Astrocyte of the cerebellum (primary cell): ENCODE results near the gene GAN.
"Not testable (repeated sequence)": the region's sequence is repeated elsewhere in the genome, so short reads cannot be mapped to it uniquely, and the experiment has no call there.

ENCODE experiments used
- DNase-seq: peaks from one replicate; pipeline ENCODE4 v3.0.0-alpha.2; 2011; ENCODE audit warnings: low read depth
- H3K4me3 ChIP-seq: 2 replicates; pipeline ENCODE4 v1.5.1; 2011; ENCODE audit warnings: mild to moderate bottlenecking, low read depth, low read length, moderate library complexity
- in situ Hi-C: cut with HindIII; loops from 2 replicates; pipeline ENCODE4 v1.10.0; 2017; ENCODE audit warnings: low sequenced_read_pairs
- TF ChIP-seq, protein P1 (sequence below): IDR thresholded peaks from 2 replicates; pipeline ENCODE4 v1.5.1; 2012; ENCODE audit warnings: low read length, low read depth, moderate library complexity, mild to moderate bottlenecking; ENCODE audit errors: missing control alignments

Gene GAN

DNA sequence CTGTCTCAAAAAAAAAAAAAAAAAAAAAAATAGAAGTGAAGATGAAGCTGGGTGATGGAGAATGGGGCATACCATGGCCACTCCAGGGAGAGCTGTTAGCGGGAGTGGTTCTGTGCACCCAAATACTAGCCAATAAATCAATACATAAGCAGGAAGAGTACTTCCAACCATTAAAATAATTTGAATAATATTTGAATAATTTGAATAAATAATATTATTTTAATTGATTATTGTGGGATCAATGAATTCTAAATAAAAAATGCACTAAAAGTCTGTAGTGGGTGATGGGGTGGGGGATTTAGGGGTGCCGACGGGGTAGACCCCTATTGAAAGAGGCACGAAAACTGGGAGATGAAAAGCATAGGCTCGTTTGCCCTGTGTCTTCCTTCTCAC, 88.4 kb downstream of the GAN start:
- no peak overlapping the region for H3K4me3 ChIP-seq
- in situ Hi-C loops, result no loop called here
- TF ChIP-seq, protein P1, sequence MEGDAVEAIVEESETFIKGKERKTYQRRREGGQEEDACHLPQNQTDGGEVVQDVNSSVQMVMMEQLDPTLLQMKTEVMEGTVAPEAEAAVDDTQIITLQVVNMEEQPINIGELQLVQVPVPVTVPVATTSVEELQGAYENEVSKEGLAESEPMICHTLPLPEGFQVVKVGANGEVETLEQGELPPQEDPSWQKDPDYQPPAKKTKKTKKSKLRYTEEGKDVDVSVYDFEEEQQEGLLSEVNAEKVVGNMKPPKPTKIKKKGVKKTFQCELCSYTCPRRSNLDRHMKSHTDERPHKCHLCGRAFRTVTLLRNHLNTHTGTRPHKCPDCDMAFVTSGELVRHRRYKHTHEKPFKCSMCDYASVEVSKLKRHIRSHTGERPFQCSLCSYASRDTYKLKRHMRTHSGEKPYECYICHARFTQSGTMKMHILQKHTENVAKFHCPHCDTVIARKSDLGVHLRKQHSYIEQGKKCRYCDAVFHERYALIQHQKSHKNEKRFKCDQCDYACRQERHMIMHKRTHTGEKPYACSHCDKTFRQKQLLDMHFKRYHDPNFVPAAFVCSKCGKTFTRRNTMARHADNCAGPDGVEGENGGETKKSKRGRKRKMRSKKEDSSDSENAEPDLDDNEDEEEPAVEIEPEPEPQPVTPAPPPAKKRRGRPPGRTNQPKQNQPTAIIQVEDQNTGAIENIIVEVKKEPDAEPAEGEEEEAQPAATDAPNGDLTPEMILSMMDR, result no peak
- no peak for DNase-seq

DNA sequence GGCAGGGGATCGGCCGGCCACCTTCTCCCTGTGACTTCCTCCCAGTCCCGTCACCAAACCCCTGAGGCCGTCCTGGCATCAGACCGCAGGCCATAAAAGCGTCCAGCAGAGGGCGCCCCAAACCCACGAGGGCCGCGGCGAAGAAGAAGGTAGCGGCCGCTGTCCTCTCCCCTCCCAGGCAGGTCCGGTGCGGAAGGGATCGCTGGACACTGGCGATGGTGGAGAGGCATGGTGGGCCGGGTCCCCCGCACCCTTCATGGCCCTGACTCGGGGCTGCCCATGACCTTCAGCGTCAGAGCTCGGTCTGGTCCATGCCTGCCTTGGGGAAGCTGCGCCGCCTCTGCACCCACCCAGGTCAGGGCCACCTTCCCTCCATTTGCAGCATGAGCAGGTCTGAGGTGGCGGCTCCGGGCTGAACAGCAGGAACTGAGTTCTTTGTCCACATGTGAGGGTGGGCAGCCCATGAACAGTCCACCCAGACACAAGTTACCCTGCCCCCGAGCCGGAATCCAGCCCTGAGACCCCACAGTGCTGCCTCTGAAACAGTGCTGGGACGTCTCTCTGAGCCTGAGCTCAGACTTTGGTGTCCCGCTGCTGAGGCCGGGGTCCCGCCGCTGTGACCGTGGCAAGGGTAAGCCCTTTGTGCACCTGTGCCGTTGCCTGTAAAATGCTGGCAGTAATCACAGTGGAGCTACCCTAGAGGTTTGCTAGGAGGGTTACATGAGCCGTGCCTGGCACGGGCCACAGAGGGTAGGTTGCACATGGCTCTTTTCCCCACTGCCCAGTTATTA, 89.0 kb downstream of the GAN start:
- in situ Hi-C loops, result no loop called here
- TF ChIP-seq, protein P1, result peak; percentile 80
- no peak overlapping the region for H3K4me3 ChIP-seq
- peak; percentile 33 for DNase-seq

DNA sequence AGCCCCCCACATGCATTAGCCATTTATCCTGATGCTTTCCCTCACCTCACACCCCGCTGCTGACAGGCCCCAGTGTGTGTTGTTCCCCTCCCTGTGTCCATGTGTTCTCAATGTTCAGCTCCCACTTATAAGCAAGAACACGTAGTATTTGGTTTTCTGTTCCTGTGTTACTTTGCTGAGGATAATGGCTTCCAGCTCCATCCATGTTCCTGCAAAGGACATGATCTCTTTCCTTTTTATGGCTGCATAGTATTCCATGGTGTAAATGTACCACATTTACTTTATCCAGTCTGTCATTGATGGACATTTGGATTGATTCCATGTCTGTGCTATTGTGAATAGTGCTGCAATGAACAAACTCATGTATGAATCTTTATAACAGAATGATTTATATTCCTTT, 90.2 kb downstream of the GAN start:
- DNase-seq, in situ Hi-C loops, H3K4me3 ChIP-seq: not testable (repeated sequence)

DNA sequence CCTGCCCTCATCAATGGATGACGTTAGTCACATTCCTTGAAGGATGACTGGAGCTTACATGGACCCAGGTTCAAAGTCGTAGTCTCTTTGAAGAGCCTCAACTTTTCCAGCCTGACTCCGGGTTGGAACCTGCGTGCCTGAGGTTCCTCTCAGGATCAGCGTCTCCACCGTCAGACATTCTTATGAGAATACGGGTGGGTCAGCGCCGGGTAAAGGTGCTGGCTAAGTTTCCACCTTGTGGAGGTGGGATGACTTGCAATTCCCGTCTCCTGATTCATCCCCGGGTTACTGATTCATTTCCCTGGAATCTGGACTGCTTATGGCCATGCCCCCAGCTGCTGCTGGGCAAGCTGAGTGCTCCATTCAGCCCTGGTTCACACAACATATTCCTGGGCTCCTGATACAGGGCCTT, 90.9 kb downstream of the GAN start:
- peak; percentile 90 for DNase-seq
- no peak overlapping the region for H3K4me3 ChIP-seq
- TF ChIP-seq, protein P1, result peak; percentile 49
- in situ Hi-C loops, result no loop called here

DNA sequence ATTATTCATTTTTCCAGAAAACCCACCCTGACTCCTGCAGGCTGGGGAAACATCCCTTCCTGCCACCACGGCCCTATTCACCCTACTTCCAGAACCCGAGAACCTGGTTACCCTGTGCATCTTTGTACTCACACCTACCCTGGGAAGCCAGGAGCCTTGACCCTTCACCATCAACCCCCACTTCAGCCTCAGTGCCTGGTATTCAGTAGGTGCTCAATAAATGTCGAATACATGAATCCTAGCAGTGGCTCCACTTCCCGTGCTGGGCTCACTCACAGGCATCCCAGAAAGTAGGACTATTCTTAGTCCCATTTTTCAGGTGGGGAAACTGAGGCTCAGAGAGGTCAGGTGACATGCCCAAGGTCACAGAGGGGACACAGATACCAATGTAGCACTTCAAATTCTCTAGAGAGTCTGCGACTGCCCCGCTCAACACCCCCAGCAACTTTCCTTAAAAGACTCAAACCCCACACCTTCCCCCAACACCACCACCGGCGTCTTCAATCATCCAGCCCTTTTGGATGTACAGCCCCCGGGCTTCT, 93.7 kb downstream of the GAN start:
- in situ Hi-C loops, result no loop called here
- H3K4me3 ChIP-seq, result no peak overlapping the region
- TF ChIP-seq, protein P1, result no peak
- no peak for DNase-seq

DNA sequence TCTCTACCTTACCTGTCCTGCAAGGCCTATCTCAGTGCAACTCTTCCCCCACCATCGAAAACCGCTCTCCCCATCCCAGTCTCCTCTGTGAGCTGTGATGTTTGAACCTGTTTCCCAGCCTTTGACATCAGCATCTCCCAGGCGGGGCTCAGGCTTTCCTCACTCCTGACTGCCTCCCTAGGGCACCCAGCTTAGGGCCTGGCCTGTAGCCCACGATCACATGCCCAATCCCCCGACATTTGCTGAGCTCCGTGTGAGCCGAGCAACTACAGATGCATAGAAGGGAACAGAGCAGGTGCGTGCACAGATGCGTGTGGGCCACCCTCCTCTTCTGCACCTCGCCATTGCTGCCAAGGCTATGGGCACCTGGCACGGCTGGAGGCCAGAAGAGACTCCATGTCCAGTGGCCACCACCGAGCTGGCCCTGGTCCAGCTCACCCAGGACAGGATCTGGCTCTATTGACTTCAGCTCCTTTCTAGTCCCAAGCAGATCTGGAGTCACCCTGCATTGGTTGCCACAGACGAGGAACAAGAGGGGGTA, 94.3 kb downstream of the GAN start:
- DNase-seq, result no peak
- in situ Hi-C loops, result no loop called here

More for the DNA sequence above, 94.3 kb downstream of the GAN start:
- H3K4me3 ChIP-seq, result no peak overlapping the region
- TF ChIP-seq, protein P1, result no peak
